Measurements from ENCODE around the gene NR0B2. TPM values are rescaled to one million over a fixed set of nuclear protein-coding genes. Genes with fewer than 3 reads are reported as not detected.
A peak's percentile ranks its signal among the peaks of the same experiment; 100 is the strongest.
"Not testable (repeated sequence)": the region's sequence is repeated elsewhere in the genome, so short reads cannot be mapped to it uniquely, and the experiment has no call there.

The NR0B2 gene
- total RNA-seq, 2 experiments from 2014 or later: not detected

DNA sequence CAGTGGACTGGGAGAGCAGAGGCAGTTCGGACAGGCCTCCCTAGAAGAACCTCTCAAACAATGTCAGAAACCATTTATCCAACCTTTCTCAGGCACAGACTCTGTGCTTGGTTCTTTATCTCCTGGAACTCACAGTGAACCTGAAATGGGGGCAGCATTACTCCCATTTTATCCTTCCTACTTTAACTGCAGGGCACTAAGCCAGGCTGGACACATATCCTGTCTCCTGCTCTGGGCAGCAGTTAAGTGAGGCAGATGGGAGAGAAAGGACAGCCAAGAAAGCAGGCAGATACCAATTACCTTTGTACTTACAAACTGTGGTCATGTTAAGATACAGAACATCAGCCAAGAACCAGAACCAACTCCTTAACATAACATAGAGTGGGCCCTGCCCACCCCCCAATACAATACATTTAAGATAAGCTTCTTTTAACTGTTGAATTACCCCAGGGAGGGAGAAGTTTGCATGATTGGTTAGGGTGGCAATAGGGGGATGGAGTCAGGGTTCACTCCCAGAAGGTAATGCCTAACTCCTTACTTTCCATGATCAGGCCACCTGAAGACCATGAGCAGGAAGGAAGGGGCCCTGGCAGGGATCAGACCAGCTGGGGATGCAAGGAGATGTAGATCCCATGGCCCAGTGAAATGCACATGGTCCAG lies 35.6 kb upstream of the NR0B2 start:
- Mint-ChIP-seq H3K4me3 (no peak overlapping the region), H3K36me3 (ENCODE audit: low read depth) (peaks cover 15% of the 10 kb centered on the region), H3K4me1 (no peaks in the 10 kb centered on the region), H3K27me3 (no peaks in the 10 kb centered on the region), H3K9me3 (no peaks in the 10 kb centered on the region), H3K27ac (no peak overlapping the region)
- ChIA-PET CTCF (interaction anchor here (0.6 to 0.8 kb wide), 2 partner anchors 9 to 315 kb away, joined by 3 to 8 read pairs; no protein-coding TSS in a partner anchor), POLR2A (no interaction called here)
- no peak for DNase-seq

DNA sequence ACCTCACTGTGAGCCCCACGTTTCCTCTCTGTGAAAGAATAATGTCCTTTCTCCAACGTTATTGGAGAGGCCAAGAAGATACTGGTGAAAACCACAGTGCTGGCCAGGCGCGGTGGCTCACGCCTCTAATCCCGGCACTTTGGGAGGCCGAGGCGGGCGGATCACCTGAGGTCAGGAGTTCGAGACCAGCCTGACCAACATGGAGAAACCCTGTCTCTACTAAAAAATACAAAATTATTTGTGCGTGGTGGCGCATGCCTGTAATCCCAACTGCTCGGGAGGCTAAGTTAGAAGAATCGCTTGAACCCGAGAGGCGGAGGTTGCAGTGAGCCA lies 34.9 kb upstream of the NR0B2 start:
- CTCF ChIA-PET, H3K27me3 Mint-ChIP-seq, H3K27ac Mint-ChIP-seq, H3K9me3 Mint-ChIP-seq, H3K4me1 Mint-ChIP-seq, POLR2A ChIA-PET, H3K4me3 Mint-ChIP-seq, DNase-seq: not testable (repeated sequence)
- H3K36me3 Mint-ChIP-seq (ENCODE audit: low read depth): peaks cover 15% of the 10 kb centered on the region

DNA sequence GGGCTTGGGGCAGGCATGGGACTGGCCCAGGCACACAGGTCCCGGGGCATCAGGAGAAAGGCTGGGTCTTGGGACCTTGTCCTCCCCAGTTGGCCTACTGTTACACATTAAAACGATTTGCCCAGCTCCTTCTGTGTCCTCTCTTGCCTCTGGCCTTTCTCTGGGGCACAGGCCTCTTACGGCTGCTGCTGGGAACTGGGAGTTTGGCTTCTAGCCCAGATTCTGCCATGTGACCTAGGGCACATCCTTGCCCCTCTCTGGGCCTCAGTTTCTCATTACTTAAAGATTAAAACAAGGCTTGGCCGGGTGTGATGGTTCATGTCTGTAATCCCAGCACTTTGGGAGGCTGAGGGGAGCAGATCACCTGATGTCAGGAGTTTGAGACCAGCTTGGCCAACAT lies 32.5 kb upstream of the NR0B2 start:
- no peak overlapping the region for H3K27ac Mint-ChIP-seq
- H3K4me3 Mint-ChIP-seq: no peak overlapping the region
- H3K4me1 Mint-ChIP-seq: no peaks in the 10 kb centered on the region
- no peak for DNase-seq
- CTCF ChIA-PET: interaction anchor here (0.6 kb wide), 1 partner anchor 335 kb away, joined by 6 read pairs; no protein-coding TSS in a partner anchor
- H3K27me3 Mint-ChIP-seq: no peaks in the 10 kb centered on the region
- POLR2A ChIA-PET: no interaction called here
- peaks cover 28% of the 10 kb centered on the region for H3K36me3 Mint-ChIP-seq (ENCODE audit: low read depth)
- H3K9me3 Mint-ChIP-seq: no peaks in the 10 kb centered on the region

DNA sequence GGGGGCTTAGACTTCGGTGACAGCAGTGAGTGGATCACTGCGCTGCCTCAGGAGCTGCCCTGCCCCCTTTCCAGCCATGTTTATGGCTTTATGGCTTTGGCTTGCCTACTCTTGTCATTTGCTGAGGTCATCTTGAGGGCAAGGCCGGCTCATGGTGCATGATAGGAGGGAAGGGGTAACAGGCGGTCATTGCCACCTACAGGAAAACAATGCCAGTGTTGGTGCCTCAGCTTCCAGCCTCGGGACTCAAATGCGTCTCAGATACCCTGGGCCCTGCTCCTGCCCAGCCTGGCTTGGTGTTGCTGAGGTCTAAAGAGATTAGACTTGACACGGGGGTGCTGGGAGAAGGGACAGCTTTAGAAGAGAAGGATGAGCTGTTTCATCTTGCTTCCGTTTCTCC lies 32.0 kb upstream of the NR0B2 start:
- H3K36me3 Mint-ChIP-seq (ENCODE audit: low read depth): peaks cover 28% of the 10 kb centered on the region
- no peak for DNase-seq
- no peak overlapping the region for H3K27ac Mint-ChIP-seq
- no peak overlapping the region for H3K4me3 Mint-ChIP-seq
- ChIA-PET POLR2A (no interaction called here), CTCF (interaction anchor here (0.6 kb wide), 1 partner anchor 335 kb away, joined by 6 read pairs; no protein-coding TSS in a partner anchor)
- H3K4me1 Mint-ChIP-seq: no peaks in the 10 kb centered on the region
- no peaks in the 10 kb centered on the region for H3K9me3 Mint-ChIP-seq
- no peaks in the 10 kb centered on the region for H3K27me3 Mint-ChIP-seq

DNA sequence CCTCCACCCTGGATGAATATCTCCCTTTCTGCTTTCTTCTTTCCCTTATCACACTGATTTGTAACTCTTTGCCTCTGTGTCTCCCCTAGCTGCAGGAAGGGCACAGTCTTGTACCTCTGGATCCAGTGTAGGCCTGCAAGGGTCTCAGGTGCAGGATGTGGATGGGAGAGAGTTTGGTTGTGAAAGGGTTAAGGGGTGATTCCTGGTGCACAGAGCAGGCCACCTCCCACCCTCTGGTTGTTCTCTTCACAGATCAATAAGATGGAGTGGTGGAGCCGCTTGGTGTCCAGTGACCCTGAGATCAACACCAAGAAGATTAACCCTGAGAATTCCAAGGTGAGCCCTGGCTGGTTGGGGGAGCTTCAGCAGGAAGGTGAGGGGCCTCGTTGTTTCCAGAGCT lies 31.4 kb upstream of the NR0B2 start:
- CTCF ChIA-PET: no interaction called here
- Mint-ChIP-seq H3K27ac (no peak overlapping the region), H3K4me1 (peaks cover 2% of the 10 kb centered on the region), H3K27me3 (no peaks in the 10 kb centered on the region), H3K36me3 (ENCODE audit: low read depth) (peaks cover 28% of the 10 kb centered on the region), H3K4me3 (no peak overlapping the region), H3K9me3 (no peaks in the 10 kb centered on the region)
- POLR2A ChIA-PET: no interaction called here
- no peak for DNase-seq

DNA sequence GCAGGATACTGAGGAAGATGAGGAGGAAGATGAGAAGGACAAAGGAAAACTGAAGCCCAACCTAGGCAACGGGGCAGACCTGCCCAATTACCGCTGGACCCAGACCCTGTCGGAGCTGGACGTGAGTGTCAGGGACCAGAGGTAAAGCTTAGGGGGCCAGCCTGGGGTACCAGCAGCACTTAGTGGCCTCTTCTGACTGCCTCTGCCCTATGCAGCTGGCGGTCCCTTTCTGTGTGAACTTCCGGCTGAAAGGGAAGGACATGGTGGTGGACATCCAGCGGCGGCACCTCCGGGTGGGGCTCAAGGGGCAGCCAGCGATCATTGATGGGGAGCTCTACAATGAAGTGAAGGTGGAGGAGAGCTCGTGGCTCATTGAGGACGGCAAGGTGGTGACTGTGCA lies 28.9 kb upstream of the NR0B2 start:
- H3K27ac Mint-ChIP-seq: no peak overlapping the region
- POLR2A ChIA-PET: interaction anchor here (0.5 kb wide), 1 partner anchor 860 kb away, joined by 3 read pairs; no protein-coding TSS in a partner anchor

DNA sequence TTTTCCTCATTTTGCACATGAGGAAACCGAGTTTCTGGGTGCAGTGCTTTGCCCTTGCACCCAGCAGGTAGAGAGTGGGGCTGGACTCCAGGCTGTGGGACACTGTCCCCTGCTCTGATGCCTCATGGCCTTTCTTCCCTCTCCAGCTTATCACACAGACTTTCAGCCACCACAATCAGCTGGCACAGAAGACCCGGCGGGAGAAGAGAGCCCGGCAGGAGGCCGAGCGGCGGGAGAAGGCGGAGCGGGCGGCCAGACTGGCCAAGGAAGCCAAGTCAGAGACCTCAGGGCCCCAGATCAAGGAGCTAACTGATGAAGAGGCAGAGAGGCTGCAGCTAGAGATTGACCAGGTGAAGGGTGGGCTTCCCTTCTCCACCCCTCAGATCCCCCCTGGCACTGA lies 27.5 kb upstream of the NR0B2 start:
- no peak for DNase-seq
- Mint-ChIP-seq H3K4me1 (peaks cover 3% of the 10 kb centered on the region), H3K27ac (no peak overlapping the region), H3K4me3 (no peak overlapping the region), H3K36me3 (ENCODE audit: low read depth) (peaks cover 28% of the 10 kb centered on the region), H3K27me3 (no peaks in the 10 kb centered on the region), H3K9me3 (no peaks in the 10 kb centered on the region)
- POLR2A ChIA-PET: no interaction called here
- CTCF ChIA-PET: no interaction called here

More for the DNA sequence above, 28.9 kb upstream of the NR0B2 start:
- Mint-ChIP-seq H3K4me3 (no peak overlapping the region), H3K4me1 (peaks cover 3% of the 10 kb centered on the region), H3K36me3 (ENCODE audit: low read depth) (peaks cover 28% of the 10 kb centered on the region), H3K9me3 (no peaks in the 10 kb centered on the region), H3K27me3 (no peaks in the 10 kb centered on the region)
- DNase-seq: no peak
- CTCF ChIA-PET: interaction anchor here (1.1 kb wide), 1 partner anchor 72 kb away, joined by 3 read pairs; no protein-coding TSS in a partner anchor

DNA sequence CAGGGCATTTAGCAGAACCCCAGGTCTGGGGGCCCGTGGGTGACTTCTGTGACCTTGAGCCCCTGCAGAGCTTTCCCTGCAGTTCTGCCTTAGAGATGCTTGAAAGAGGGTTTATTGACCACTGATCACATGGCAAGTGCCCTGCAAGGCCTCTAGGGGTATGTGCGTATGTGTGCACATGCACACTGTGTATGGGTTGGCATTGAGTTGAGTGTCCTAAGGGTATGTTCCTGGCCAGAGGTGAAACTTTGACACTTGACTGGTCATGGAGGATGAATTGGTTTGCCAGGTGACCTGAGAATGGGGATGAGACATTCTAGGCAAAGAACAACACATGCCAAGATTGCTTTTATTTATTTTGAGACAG lies 24.9 kb upstream of the NR0B2 start:
- Mint-ChIP-seq H3K27ac (no peak overlapping the region), H3K4me1 (peaks cover 3% of the 10 kb centered on the region), H3K27me3 (no peaks in the 10 kb centered on the region), H3K36me3 (ENCODE audit: low read depth) (peaks cover 29% of the 10 kb centered on the region), H3K9me3 (no peaks in the 10 kb centered on the region), H3K4me3 (no peak overlapping the region)
- CTCF ChIA-PET: interaction anchor here (1.3 kb wide), 1 partner anchor 9 kb away, joined by 3 read pairs; no protein-coding TSS in a partner anchor
- DNase-seq: no peak
- POLR2A ChIA-PET: no interaction called here

DNA sequence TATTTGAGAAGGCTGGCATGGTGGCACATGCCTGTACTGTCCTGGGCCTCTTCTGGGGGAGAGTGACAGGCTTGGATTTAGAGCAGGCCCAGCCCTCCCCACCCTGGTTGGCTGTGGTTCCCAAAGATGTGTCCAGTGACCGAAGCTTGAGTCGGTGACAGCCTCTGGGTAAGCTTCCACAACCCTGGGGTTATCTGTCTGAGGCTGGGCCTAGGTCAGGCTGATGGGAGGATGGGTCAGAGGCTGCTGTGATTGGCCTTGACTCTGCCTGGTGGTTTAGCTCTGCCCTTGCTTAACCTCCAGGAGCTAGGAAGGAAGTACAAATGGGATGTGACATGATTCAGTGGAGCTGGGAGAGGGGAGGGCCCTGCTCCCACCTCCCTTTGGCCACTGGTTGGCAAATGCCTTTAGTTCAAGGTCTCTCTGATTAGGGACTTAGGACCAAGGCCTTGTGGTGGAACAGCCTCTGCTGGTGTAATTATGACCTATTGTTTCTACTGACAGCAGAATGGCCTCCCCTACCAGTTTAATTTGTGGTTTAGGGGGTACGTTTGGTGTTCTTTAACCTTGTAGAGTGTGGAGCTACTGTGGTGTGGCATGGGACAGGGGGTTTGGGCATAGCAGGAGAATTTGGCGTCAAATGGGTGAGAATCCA lies 24.4 kb upstream of the NR0B2 start:
- CTCF ChIA-PET: interaction anchor here (0.6 to 1.3 kb wide), 3 partner anchors 9 to 308 kb away, joined by 3 to 4 read pairs (median 3); no protein-coding TSS in a partner anchor

DNA sequence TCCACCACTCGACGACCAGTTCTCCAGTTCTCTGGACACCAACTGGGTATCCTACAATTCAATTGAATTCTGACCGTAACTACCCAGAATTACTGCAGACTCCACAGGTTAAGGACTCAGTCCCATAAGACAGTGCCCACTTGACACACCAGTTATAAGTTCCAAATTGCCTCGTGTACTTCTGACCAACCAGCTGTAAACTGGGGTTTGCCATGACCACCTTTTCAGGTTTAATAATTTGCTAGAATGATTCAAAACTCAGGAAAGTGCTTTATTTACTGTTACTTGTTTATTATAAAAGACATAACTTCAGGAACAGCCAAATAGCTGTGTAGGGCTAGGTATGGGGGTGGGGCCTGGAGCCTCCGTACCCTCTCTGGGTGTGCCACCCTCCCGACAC lies 23.0 kb upstream of the NR0B2 start:
- peaks cover 3% of the 10 kb centered on the region for H3K4me1 Mint-ChIP-seq
- H3K4me3 Mint-ChIP-seq: no peak overlapping the region
- H3K9me3 Mint-ChIP-seq: no peaks in the 10 kb centered on the region
- H3K27me3 Mint-ChIP-seq: no peaks in the 10 kb centered on the region
- ChIA-PET POLR2A (no interaction called here), CTCF (no interaction called here)
- no peak overlapping the region for H3K27ac Mint-ChIP-seq
- peaks cover 19% of the 10 kb centered on the region for H3K36me3 Mint-ChIP-seq (ENCODE audit: low read depth)
- no peak for DNase-seq

More for the DNA sequence above, 24.4 kb upstream of the NR0B2 start:
- Mint-ChIP-seq H3K9me3 (no peaks in the 10 kb centered on the region), H3K4me3 (no peak overlapping the region), H3K27ac (no peak overlapping the region), H3K4me1 (peaks cover 3% of the 10 kb centered on the region), H3K36me3 (ENCODE audit: low read depth) (peaks cover 27% of the 10 kb centered on the region), H3K27me3 (no peaks in the 10 kb centered on the region)
- DNase-seq: no peak
- POLR2A ChIA-PET: no interaction called here

DNA sequence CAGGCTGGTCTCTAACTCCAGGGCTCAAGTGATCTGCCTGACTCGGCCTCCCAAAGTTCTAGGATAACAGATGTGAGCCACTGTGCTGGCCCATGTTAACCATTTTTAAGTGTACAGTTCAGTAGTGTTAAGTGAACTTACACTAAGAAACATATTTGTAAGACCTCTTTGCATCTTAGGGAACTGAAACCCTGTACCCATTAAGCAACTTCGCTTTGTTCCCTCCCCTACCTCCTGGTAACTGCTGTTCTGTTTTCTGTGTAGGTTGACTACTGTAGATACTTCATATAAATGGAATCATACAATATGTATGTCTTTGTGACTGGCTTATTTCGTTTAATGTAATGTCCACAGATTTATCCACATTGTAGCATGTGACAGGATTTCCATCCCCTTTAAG lies 18.8 kb upstream of the NR0B2 start:
- DNase-seq: no peak
- Mint-ChIP-seq H3K9me3 (no peaks in the 10 kb centered on the region), H3K27me3 (no peaks in the 10 kb centered on the region), H3K27ac (no peak overlapping the region), H3K36me3 (ENCODE audit: low read depth) (peaks cover 35% of the 10 kb centered on the region), H3K4me3 (no peak overlapping the region), H3K4me1 (no peaks in the 10 kb centered on the region)
- CTCF ChIA-PET: no interaction called here
- POLR2A ChIA-PET: no interaction called here

DNA sequence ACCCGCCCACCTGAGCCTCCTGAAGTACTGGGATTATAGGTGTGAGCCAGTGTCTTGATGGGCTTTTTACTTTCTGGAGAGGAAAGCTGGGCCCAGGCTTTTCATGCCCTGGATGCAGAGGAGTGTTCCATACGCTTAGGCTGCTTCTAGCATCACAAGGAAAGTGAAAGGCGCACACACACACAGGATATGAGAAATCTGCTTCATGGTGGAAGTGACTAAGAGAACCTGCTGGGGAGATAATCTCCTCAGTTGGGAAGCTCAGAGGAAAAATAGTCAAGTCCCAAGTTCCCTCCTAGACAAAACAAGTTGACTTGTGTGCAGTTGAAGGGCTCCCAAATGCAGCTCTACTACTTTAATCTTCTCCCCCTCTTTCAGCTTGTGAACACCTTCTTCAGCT lies 9.9 kb upstream of the NR0B2 start:
- Mint-ChIP-seq H3K27me3 (no peaks in the 10 kb centered on the region), H3K4me3 (peak overlapping the region; percentile 93), H3K36me3 (ENCODE audit: low read depth) (peaks cover 28% of the 10 kb centered on the region), H3K4me1 (peaks cover 41% of the 10 kb centered on the region), H3K27ac (no peak overlapping the region), H3K9me3 (no peaks in the 10 kb centered on the region)
- DNase-seq: no peak
- ChIA-PET POLR2A (no interaction called here), CTCF (interaction anchor here (0.6 kb wide), 2 partner anchors 34 to 657 kb away, joined by 3 to 4 read pairs; partner anchors contain the start of gene GPN2)

DNA sequence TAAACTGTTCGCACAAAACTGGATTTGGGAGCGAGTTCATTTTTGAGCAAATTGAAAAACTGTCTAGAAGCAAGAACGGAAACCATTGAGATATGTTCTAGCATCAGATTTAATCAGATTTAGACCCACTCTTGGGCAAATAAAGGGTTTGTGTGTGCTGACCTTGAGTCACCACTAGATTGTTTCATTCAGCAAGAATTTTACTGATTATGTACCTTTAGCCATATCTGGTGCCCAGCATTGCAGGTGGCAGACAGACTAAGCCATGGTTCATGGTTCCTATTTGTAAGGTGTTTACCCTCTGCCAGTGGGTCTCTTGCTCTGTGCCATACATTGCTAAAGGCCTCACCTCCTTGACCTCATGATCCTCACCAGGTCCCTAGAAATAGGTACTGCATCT lies 9.1 kb upstream of the NR0B2 start:
- no peaks in the 10 kb centered on the region for H3K9me3 Mint-ChIP-seq
- H3K4me1 Mint-ChIP-seq: peaks cover 41% of the 10 kb centered on the region
- ChIA-PET CTCF (no interaction called here), POLR2A (no interaction called here)
- H3K36me3 Mint-ChIP-seq (ENCODE audit: low read depth): peaks cover 20% of the 10 kb centered on the region
- peak overlapping the region; percentile 93 for H3K4me3 Mint-ChIP-seq
- DNase-seq: no peak
- H3K27me3 Mint-ChIP-seq: no peaks in the 10 kb centered on the region
- H3K27ac Mint-ChIP-seq: peak overlapping the region; percentile 50

DNA sequence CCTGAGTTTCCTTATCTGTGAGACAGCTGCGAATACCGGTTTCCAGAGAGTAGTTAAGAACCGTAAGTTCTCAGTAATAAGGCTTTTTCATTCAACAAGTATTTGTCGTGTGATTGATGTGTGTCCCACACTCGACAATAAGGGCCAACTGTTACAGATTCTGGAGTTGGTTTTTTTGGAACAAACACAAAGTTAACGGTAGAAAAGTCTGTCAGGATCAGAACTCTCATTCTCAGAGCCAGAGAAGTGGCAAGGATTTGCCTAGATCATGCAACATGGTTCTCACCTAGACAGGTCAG lies 8.6 kb upstream of the NR0B2 start:
- Mint-ChIP-seq H3K27me3 (no peaks in the 10 kb centered on the region), H3K36me3 (ENCODE audit: low read depth) (peaks cover 17% of the 10 kb centered on the region), H3K27ac (peak overlapping the region; percentile 93), H3K9me3 (no peaks in the 10 kb centered on the region), H3K4me1 (peaks cover 41% of the 10 kb centered on the region), H3K4me3 (peak overlapping the region; percentile 93)
- ChIA-PET POLR2A (no interaction called here), CTCF (no interaction called here)
- DNase-seq: no peak

All from activated CD4-positive, alpha-beta T cell treated with anti-CD3 and anti-CD28 coated beads, Interleukin-2, amount 10 ng/mL, durations not matched to agents 7 days and 5 days (primary cell).